H9 (cell line): Measurements from ENCODE around the gene MACROD1. TPM values are rescaled to one million over a fixed set of nuclear protein-coding genes. Genes with fewer than 3 reads are reported as not detected.

Source experiments
- DNase-seq: peaks from one replicate; pipeline ENCODE4 v3.0.0-alpha.2; 2017
- H2AFZ ChIP-seq: one replicate; pipeline ENCODE4 v1.6.1; 2013; ENCODE audit warnings: mild to moderate bottlenecking, low read length, control low read depth, moderate library complexity
- H2AK5ac ChIP-seq: 2 replicates; pipeline ENCODE4 v1.6.1; 2013; ENCODE audit warnings: low read length, control low read depth, mixed read lengths; ENCODE audit not compliant: insufficient read length
- H2BK120ac ChIP-seq: one replicate; pipeline ENCODE4 v1.6.1; 2013; ENCODE audit warnings: low read depth, mild to moderate bottlenecking, low read length, control low read depth, inconsistent platforms; ENCODE audit not compliant: poor library complexity, severe bottlenecking
- H2BK12ac ChIP-seq: 2 replicates; pipeline ENCODE4 v1.6.1; 2013; ENCODE audit warnings: low read length, control low read depth, mixed read lengths, low read depth; ENCODE audit not compliant: insufficient read length
- H2BK15ac ChIP-seq: 2 replicates; pipeline ENCODE4 v1.6.1; 2013; ENCODE audit warnings: low read depth, low read length, control low read depth
- H2BK20ac ChIP-seq: one replicate; pipeline ENCODE4 v1.6.1; 2013; ENCODE audit warnings: low read depth, mild to moderate bottlenecking, low read length, control low read depth, inconsistent platforms; ENCODE audit not compliant: poor library complexity, severe bottlenecking
- H2BK5ac ChIP-seq: 2 replicates; pipeline ENCODE4 v1.6.1; 2013; ENCODE audit warnings: low read length, control low read depth, mixed read lengths; ENCODE audit not compliant: insufficient read length
- H3K14ac ChIP-seq: 2 replicates; pipeline ENCODE4 v1.6.1; 2013; ENCODE audit warnings: low read length, control low read depth; ENCODE audit not compliant: insufficient read depth
- H3K18ac ChIP-seq: 2 replicates; pipeline ENCODE4 v1.6.1; 2013; ENCODE audit warnings: low read depth, mild to moderate bottlenecking, mixed read lengths, low read length, control low read depth; ENCODE audit not compliant: insufficient read length
- H3K23ac ChIP-seq: 2 replicates; pipeline ENCODE4 v1.6.1; 2013; ENCODE audit warnings: low read length, control low read depth, mixed read lengths, low read depth; ENCODE audit not compliant: insufficient read length
- H3K23me2 ChIP-seq: 2 replicates; pipeline ENCODE4 v1.6.1; 2013; ENCODE audit warnings: low read depth, mild to moderate bottlenecking, mixed read lengths, low read length, control low read depth; ENCODE audit not compliant: insufficient read length, poor library complexity, severe bottlenecking
- H3K27ac ChIP-seq: 2 replicates; pipeline ENCODE4 v1.5.1; 2013; ENCODE audit warnings: low read length, control low read depth, mixed read lengths, low read depth; ENCODE audit not compliant: insufficient read length
- H3K27me3 ChIP-seq: 2 replicates; pipeline ENCODE4 v1.6.1; 2013; ENCODE audit warnings: low read length, control low read depth, inconsistent platforms; ENCODE audit not compliant: insufficient read depth
- H3K4ac ChIP-seq: 2 replicates; pipeline ENCODE4 v1.6.1; 2013; ENCODE audit warnings: low read depth, mild to moderate bottlenecking, control low read depth, inconsistent platforms, low read length, moderate library complexity
- H3K4me1 ChIP-seq: 2 replicates; pipeline ENCODE4 v1.6.1; 2013; ENCODE audit warnings: low read length, control low read depth, inconsistent platforms; ENCODE audit not compliant: insufficient read depth
- H3K4me2 ChIP-seq: 2 replicates; pipeline ENCODE4 v1.6.1; 2013; ENCODE audit warnings: low read length, control low read depth, mixed read lengths; ENCODE audit not compliant: insufficient read length, insufficient read depth
- H3K56ac ChIP-seq: 2 replicates; pipeline ENCODE4 v1.6.1; 2013; ENCODE audit warnings: low read depth, mild to moderate bottlenecking, mixed read lengths, low read length, control low read depth; ENCODE audit not compliant: insufficient read length
- H3K79me1 ChIP-seq: 2 replicates; pipeline ENCODE4 v1.6.1; 2013; ENCODE audit warnings: low read depth, mild to moderate bottlenecking, moderate library complexity, low read length, control low read depth, inconsistent platforms; ENCODE audit not compliant: insufficient read depth, poor library complexity, severe bottlenecking
- H3K79me2 ChIP-seq: 2 replicates; pipeline ENCODE4 v1.6.1; 2013; ENCODE audit warnings: low read length, control low read depth, inconsistent platforms; ENCODE audit not compliant: insufficient read depth
- H3K9ac ChIP-seq: 2 replicates; pipeline ENCODE4 v1.6.1; 2013; ENCODE audit warnings: low read length, control low read depth, mixed read lengths; ENCODE audit not compliant: insufficient read length; ENCODE audit errors: extremely low read depth
- H3K9me3 ChIP-seq: one replicate; pipeline ENCODE4 v1.6.1; 2013; ENCODE audit warnings: low read depth, low read length, inconsistent platforms; ENCODE audit not compliant: control insufficient read depth
- H3T11ph ChIP-seq: one replicate; pipeline ENCODE4 v1.6.1; 2013; ENCODE audit warnings: mild to moderate bottlenecking, low read length, control low read depth, inconsistent platforms
- H4K20me1 ChIP-seq: one replicate; pipeline ENCODE4 v1.6.1; 2013; ENCODE audit not compliant: control insufficient read depth, insufficient read length, insufficient read depth
- H4K5ac ChIP-seq: 2 replicates; pipeline ENCODE4 v1.6.1; 2013; ENCODE audit warnings: low read depth, mild to moderate bottlenecking, mixed read lengths, low read length, control low read depth; ENCODE audit not compliant: insufficient read length
- H4K8ac ChIP-seq: replicated peaks from 2 replicates; pipeline ENCODE4 v1.6.1; 2013; ENCODE audit warnings: low read length, control low read depth, mixed read lengths, low read depth; ENCODE audit not compliant: insufficient read length
- H4K91ac ChIP-seq: 2 replicates; pipeline ENCODE4 v1.6.1; 2013; ENCODE audit warnings: low read depth, mild to moderate bottlenecking, moderate library complexity, mixed read lengths, low read length, control low read depth; ENCODE audit not compliant: insufficient read length
- H3K27ac Mint-ChIP-seq, 3 experiments: 2 replicates in 2 of 3; 3 replicates in 1 of 3; pipeline ENCODE4 v1.8.0; 2020 to 2021; ENCODE audit warnings: mixed read lengths in 3 of 3, mild to moderate bottlenecking in 1 of 3, moderate library complexity in 1 of 3
- H3K27me3 Mint-ChIP-seq: 2 replicates; pipeline ENCODE4 v1.8.0; 2021; ENCODE audit warnings: low read depth, mild to moderate bottlenecking, moderate library complexity, mixed read lengths
- H3K36me3 Mint-ChIP-seq, 3 experiments: 2 replicates in 2 of 3; 3 replicates in 1 of 3; pipeline ENCODE4 v1.8.0; 2020 to 2021; ENCODE audit warnings: low read depth in 3 of 3, mixed read lengths in 3 of 3; ENCODE audit not compliant: insufficient read depth in 1 of 3
- H3K4me1 Mint-ChIP-seq, 2 experiments: 2 replicates each; pipeline ENCODE4 v1.8.0; 2020; ENCODE audit warnings: mixed read lengths in 2 of 2
- H3K4me3 Mint-ChIP-seq, 2 experiments: 2 replicates in 1 of 2; 3 replicates in 1 of 2; pipeline ENCODE4 v1.8.0; 2020 to 2021; ENCODE audit warnings: mild to moderate bottlenecking in 2 of 2, mixed read lengths in 2 of 2, moderate library complexity in 1 of 2
- H3K9me3 Mint-ChIP-seq, 2 experiments: 2 replicates in 1 of 2; 3 replicates in 1 of 2; pipeline ENCODE4 v1.8.0; 2020; ENCODE audit warnings: mild to moderate bottlenecking in 2 of 2, mixed read lengths in 2 of 2, moderate library complexity in 1 of 2
- WGBS: extraction: QIAGEN DNeasy Blood & Tissue Kit; methylation state at CpG from one replicate; pipeline ENCODE4 v1.1.7; 2013; ENCODE audit warnings: missing lambda C conversion rate, low lambda C conversion rate, mixed read lengths; ENCODE audit not compliant: insufficient read length; ENCODE audit errors: extremely low coverage; 5-methylcytosine and 5-hydroxymethylcytosine counted together
- total RNA-seq: library from RNA; stranded (reverse); gene quantifications from 2 replicates; pipeline ENCODE4 v1.2.1, GENCODE V29; 2021
- TF ChIP-seq, protein P1 (sequence below): fragments of 200-600 bp; sonication (generic); conservative IDR thresholded peaks from 3 replicates; pipeline ENCODE4 v1.8.0; 2021; ENCODE audit warnings: antibody characterized with exemption, mild to moderate bottlenecking

The MACROD1 gene
- total RNA-seq, 1 experiment from 2014 or later: 21.2 TPM

DNA sequence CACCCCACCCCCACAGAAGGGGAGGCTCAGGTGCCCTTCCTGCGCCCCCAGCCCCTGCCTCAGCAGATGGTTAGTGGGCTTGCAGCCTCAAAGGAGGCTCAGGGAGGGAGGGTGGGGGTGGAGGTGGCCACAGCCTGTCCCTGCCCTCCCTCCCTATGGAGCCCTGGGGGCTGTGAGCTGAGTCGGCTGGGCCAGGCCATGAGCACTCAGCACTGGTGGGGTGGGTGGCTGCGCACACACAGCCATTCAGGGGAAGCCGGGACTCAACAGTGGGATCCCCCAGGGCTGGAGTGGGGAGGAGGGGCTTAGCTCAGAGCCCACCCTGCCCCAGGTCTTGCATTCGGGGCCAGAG is 80.0 kb downstream of the MACROD1 start:
- no peak overlapping the region for H3K56ac ChIP-seq
- H2BK5ac ChIP-seq: no peak overlapping the region
- H3K23ac ChIP-seq: no peak overlapping the region
- H4K91ac ChIP-seq: no peak overlapping the region
- no peaks in the 10 kb centered on the region; the same call in 1 of the 2 replicates for H3K27me3 ChIP-seq
- no peak overlapping the region for H2BK15ac ChIP-seq
- no peaks in the 10 kb centered on the region for H4K20me1 ChIP-seq
- H3K18ac ChIP-seq: no peak overlapping the region
- TF ChIP-seq, protein P1, sequence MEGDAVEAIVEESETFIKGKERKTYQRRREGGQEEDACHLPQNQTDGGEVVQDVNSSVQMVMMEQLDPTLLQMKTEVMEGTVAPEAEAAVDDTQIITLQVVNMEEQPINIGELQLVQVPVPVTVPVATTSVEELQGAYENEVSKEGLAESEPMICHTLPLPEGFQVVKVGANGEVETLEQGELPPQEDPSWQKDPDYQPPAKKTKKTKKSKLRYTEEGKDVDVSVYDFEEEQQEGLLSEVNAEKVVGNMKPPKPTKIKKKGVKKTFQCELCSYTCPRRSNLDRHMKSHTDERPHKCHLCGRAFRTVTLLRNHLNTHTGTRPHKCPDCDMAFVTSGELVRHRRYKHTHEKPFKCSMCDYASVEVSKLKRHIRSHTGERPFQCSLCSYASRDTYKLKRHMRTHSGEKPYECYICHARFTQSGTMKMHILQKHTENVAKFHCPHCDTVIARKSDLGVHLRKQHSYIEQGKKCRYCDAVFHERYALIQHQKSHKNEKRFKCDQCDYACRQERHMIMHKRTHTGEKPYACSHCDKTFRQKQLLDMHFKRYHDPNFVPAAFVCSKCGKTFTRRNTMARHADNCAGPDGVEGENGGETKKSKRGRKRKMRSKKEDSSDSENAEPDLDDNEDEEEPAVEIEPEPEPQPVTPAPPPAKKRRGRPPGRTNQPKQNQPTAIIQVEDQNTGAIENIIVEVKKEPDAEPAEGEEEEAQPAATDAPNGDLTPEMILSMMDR: no peak
- H2BK12ac ChIP-seq: no peak overlapping the region
- no peak overlapping the region for H2AFZ ChIP-seq
- no peak overlapping the region for H2BK20ac ChIP-seq
- H3K4me1 Mint-ChIP-seq: peaks cover 4 to 24% of the 10 kb centered on the region in 2 experiments
- no peaks in the 10 kb centered on the region for H3K9me3 ChIP-seq
- H3K79me2 ChIP-seq: no peaks in the 10 kb centered on the region
- H3K14ac ChIP-seq: no peak overlapping the region
- no CpG with 5 or more reads among the region's 5 CpGs for WGBS
- peaks cover 53% of the 10 kb centered on the region for H3K27me3 Mint-ChIP-seq
- no peak overlapping the region for H3K4me3 Mint-ChIP-seq
- H3K4ac ChIP-seq: no peak overlapping the region
- H3K9ac ChIP-seq: no peak overlapping the region
- no peak overlapping the region for H3K4me2 ChIP-seq
- no peaks in the 10 kb centered on the region for H3K79me1 ChIP-seq
- no peak overlapping the region for H3T11ph ChIP-seq
- H3K9me3 Mint-ChIP-seq: no peaks in the 10 kb centered on the region
- H4K8ac ChIP-seq: no peak overlapping the region
- H3K36me3 Mint-ChIP-seq: no peaks in the 10 kb centered on the region
- no peak overlapping the region for H2BK120ac ChIP-seq
- H3K27ac ChIP-seq: no peak overlapping the region
- no peaks in the 10 kb centered on the region for H3K4me1 ChIP-seq
- no peak overlapping the region for H2AK5ac ChIP-seq
- no peaks in the 10 kb centered on the region for H3K23me2 ChIP-seq
- no peak for DNase-seq
- no peak overlapping the region for H4K5ac ChIP-seq
- no peak overlapping the region for H3K27ac Mint-ChIP-seq
